HUES6 (cell line): ENCODE measurements around the gene HS6ST1.
"Not testable (repeated sequence)": the region's sequence is repeated elsewhere in the genome, so short reads cannot be mapped to it uniquely, and the experiment has no call there.

Source experiments
- H3K27ac ChIP-seq: 2 replicates; pipeline ENCODE4 v1.7.0; 2013; ENCODE audit warnings: low read depth, mild to moderate bottlenecking, low read length, inconsistent platforms
- H3K27me3 ChIP-seq: 2 replicates; pipeline ENCODE4 v1.6.1; 2013; ENCODE audit warnings: low read length; ENCODE audit not compliant: control insufficient read depth, insufficient read depth
- H3K36me3 ChIP-seq: 2 replicates; pipeline ENCODE4 v1.6.1; 2013; ENCODE audit warnings: low read length; ENCODE audit not compliant: control insufficient read depth, insufficient read depth
- H3K4me1 ChIP-seq: 2 replicates; pipeline ENCODE4 v1.6.1; 2013; ENCODE audit warnings: low read length; ENCODE audit not compliant: control insufficient read depth, insufficient read depth
- H3K4me3 ChIP-seq: 2 replicates; pipeline ENCODE4 v1.5.1; 2013; ENCODE audit warnings: low read depth, low read length
- H3K9ac ChIP-seq: one replicate; pipeline ENCODE4 v1.6.1; 2013; ENCODE audit warnings: mild to moderate bottlenecking, low read length
- H3K9me3 ChIP-seq: 2 replicates; pipeline ENCODE4 v1.6.1; 2013; ENCODE audit warnings: low read depth, low read length; ENCODE audit not compliant: control insufficient read depth, insufficient read depth

HS6ST1 gene

DNA sequence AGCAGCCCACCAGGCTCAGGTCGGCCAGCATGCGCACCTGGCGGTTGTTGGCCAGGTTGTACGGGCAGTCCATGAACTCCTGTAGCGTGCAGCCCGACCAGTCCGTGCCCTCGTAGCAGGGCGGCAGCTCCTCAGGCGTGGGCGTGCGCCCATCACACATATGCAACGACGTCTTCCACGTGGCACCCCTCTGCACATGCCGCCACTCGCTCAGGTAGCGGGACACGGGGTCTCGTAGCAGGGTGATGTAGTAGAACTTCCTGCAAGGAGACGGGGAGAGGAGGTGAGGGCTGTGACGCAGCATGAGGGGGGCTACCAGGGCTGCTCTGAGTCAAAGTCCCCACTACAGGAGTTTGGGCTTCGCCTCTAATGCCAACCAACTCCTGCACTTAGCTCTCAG, 50.1 kb downstream of the HS6ST1 start:
- H3K4me1 ChIP-seq: not testable (repeated sequence)

DNA sequence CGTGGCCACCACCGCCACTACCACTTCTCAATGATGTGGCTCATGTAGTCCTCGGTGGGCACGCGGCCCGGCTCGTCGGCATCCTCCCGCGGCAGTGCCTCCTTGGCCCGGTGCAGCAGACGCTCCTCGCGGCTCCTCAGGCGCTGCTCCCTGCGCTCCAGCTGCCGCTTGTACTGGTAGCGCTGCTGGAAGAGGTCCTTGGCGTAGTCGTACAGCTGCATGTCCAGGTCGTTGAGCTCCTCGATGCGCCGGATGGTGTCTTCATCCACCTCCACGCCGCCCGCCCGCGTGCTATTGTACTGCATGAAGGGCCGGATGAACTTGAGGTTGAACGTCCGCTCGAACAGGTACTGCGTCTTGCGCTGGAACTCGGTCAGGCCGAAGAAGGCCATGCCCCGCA, 50.5 kb downstream of the HS6ST1 start:
- not testable (repeated sequence) for H3K27me3 ChIP-seq, H3K9ac ChIP-seq, H3K4me1 ChIP-seq, H3K9me3 ChIP-seq, H3K27ac ChIP-seq, H3K4me3 ChIP-seq
- peaks cover 14% of the 10 kb centered on the region; the same call in 1 of the 2 replicates for H3K36me3 ChIP-seq

More for the DNA sequence above, 50.1 kb downstream of the HS6ST1 start:
- not testable (repeated sequence) for H3K9ac ChIP-seq, H3K27me3 ChIP-seq, H3K27ac ChIP-seq, H3K9me3 ChIP-seq, H3K4me3 ChIP-seq
- H3K36me3 ChIP-seq: peaks cover 19% of the 10 kb centered on the region; the same call in 1 of the 2 replicates

DNA sequence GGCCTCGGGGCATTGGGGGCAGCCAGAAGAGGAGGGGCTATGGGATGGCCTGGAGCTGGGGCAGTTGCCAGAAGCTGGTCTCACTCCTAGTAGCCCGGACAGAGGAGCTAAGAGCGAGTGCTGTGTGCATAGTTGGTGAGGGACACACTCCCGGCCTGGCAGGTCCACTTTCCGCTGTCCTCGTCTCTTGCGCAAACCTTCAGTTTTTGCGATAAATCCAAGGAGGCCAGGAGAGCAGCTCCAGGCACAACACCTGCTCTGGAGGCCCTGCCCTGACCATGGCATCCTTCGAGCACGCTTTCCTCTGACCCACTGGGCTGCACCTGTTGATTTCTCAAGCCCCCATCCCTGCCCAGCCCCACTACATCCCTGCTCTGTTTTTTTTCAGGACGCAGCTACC, 51.0 kb downstream of the HS6ST1 start:
- H3K4me1 ChIP-seq: not testable (repeated sequence)

DNA sequence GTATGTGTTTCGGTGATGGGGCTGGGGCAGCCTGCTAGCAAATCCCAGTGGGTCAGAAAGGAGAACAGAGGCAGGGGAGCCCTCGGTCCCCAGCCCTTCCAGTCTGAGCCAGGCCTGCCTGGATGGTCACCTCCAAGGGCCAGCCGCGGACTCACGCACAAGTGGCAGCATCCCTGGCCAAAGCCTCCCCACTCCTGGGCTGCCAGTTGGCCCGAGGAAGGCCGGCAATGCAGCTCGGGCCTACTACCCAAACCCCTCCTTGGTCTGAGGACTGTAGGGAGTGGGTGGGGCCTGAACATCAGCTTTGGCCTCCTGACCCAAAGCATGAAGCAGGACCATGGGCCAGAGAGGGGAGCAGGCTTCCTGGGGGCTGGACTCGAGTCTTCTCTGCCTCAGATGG, 51.5 kb downstream of the HS6ST1 start:
- H3K9ac ChIP-seq, H3K27me3 ChIP-seq, H3K9me3 ChIP-seq, H3K4me1 ChIP-seq, H3K4me3 ChIP-seq, H3K27ac ChIP-seq: not testable (repeated sequence)
- peaks cover 14% of the 10 kb centered on the region; the same call in 1 of the 2 replicates for H3K36me3 ChIP-seq

More for the DNA sequence above, 51.0 kb downstream of the HS6ST1 start:
- H3K27ac ChIP-seq, H3K4me3 ChIP-seq, H3K9ac ChIP-seq, H3K27me3 ChIP-seq, H3K9me3 ChIP-seq: not testable (repeated sequence)
- peaks cover 14% of the 10 kb centered on the region; the same call in 1 of the 2 replicates for H3K36me3 ChIP-seq

DNA sequence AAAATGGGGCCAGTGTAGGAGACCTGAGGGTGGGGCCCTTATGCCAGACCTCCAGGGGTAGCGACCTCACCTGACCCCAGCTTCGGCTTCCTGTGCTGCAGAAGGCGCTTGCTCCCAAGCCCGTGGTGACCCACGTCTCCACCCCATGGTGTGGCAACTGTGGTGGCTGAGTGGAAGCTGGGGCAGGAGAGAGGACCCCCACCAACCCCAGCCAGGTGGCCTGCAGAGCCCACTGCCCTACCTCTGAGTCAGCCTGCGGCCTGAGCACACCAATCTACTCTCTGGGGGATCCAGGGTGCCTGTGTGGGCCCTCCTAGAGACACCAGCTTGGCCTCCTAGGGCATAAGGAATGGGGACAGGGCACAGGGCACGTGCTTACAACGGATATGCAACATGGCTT, 52.2 kb downstream of the HS6ST1 start:
- not testable (repeated sequence) for H3K9me3 ChIP-seq, H3K27ac ChIP-seq, H3K27me3 ChIP-seq, H3K9ac ChIP-seq, H3K4me1 ChIP-seq, H3K4me3 ChIP-seq
- peaks cover 14% of the 10 kb centered on the region; the same call in 1 of the 2 replicates for H3K36me3 ChIP-seq

DNA sequence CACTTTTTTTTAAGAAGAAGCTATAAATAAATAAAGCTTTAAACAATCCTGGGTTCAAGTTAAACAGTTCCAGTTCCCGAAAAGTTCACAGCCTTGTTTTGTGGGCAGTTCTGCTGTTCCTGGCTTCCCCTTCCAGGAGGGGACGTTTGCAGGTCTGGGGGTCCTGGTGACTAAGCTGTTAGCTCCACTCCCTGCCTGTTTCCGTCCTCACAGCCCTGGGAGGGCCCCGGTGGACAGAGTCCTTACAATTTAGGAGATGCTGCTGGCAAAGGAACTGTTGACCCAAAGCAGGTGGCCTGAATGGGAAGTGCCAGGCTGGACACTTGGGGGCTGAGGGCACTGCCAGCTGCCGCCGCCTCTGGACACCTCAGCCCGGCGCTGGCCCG, 53.1 kb downstream of the HS6ST1 start:
- not testable (repeated sequence) for H3K9me3 ChIP-seq, H3K9ac ChIP-seq, H3K27ac ChIP-seq, H3K4me3 ChIP-seq, H3K27me3 ChIP-seq
- H3K4me1 ChIP-seq: peaks cover 15% of the 10 kb centered on the region
- peaks cover 14% of the 10 kb centered on the region; the same call in 1 of the 2 replicates for H3K36me3 ChIP-seq

DNA sequence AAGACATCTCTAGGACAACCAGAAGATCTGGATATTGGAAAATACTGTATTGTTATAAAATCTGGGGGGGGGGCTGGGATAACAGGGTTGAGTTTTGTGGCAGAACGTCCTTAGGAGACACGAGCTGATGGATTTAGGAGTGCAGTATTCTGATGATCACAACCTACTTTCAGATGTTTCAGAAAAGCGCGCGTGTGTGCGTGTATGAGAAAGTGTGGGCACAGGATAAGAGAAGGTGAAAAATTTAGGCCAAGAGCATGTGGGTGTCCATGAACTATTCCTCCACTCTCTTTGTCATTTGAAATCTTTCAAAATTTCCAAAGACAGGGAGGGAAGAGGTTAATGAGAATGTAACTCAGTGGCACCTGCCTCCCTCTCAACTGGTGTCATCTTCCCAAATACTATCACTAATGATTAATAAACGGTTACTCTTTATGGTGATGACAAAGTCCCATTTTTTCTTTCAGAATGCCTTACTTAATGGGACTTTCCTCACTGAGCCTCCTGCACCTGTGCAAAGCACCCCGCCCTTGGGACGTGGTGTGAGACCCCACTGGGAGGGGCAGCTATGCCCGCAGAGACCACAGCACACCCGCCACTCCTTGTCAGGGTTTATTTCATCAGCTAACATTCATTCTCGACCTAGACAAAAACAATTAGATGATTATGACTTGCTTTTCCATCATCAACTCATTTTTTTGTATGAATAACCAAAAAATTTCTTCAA, 53.6 kb downstream of the HS6ST1 start:
- H3K36me3 ChIP-seq: peaks cover 14% of the 10 kb centered on the region; the same call in 1 of the 2 replicates

DNA sequence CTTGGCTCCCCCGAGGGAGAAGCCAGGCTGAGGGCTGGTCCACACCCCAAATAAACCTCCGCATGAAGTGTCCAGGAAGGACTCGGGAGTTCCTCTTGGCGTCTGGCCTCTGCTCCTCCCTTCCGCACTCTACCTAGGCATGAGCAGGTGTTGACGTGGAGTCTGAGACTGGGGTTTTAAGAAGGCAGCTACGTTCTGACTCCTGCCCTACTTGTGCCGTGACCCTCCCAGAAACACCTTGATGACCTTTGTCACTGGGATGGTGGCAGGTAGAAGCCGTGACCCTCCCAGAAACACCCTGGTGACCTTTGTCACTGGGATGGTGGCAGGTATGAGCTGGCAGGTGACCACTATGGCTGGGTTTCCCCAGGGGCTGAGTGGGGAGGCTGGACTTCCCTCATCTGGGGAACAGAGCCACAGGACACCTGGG, 54.8 kb downstream of the HS6ST1 start:
- peaks cover 10% of the 10 kb centered on the region; the same call in 1 of the 2 replicates for H3K36me3 ChIP-seq
- H3K27me3 ChIP-seq: peaks cover 3% of the 10 kb centered on the region

More for the DNA sequence above, 53.6 kb downstream of the HS6ST1 start:
- no peak overlapping the region for H3K9ac ChIP-seq
- H3K4me3 ChIP-seq: no peak overlapping the region
- peaks cover 20% of the 10 kb centered on the region for H3K4me1 ChIP-seq
- H3K27me3 ChIP-seq: peaks cover 3% of the 10 kb centered on the region
- no peak overlapping the region for H3K27ac ChIP-seq
- H3K9me3 ChIP-seq: no peaks in the 10 kb centered on the region; the same call in 1 of the 2 replicates

DNA sequence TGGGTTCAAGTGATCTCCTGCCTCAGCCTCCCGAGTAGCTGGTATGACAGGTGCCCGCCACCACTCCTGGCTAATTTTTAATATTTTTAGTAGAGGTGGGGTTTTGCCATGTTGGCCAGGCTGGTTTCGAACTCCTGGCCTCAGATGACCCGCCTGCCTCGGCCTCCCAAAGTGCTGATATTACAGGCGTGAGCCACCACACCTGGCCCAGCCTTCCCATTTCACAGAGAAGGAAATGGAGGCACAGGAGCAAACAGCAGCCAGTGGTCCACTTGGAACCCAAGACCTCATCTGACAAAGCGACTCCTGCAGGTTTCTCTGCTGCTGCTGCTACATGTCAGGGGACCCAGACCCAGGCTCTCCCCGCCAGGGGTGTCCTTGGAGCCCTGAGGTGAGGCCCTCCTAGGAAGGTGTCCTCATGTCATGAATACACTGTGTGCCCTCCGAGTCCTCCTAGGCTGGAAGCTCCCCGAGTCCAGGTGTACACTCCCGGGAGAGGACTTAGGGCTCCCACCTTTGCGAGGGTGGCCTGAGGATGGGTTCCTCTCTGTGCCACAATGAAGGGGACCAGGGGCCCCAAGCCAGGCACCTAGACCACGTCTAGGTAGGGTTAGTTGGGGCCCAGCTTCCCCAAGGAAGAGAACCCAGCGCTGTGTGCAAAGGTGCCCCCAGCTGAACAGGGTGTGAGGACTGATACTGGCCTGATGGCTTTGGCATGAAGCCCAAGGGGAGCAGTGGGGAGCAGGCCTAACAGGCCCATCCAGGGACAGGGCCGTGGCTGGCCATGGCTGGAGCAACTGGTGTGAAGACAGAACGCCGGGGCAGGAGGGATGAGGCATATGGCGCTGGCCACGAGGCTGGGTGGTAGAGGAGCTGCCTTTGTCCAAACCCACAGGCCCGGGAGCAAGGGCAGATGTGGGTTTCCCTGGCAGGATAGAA, 56.1 kb downstream of the HS6ST1 start:
- Histone ChIP-seq H3K27me3 (no peaks in the 10 kb centered on the region), H3K36me3 (peaks cover 6% of the 10 kb centered on the region; the same call in 1 of the 2 replicates), H3K9me3 (no peaks in the 10 kb centered on the region; the same call in 1 of the 2 replicates), H3K4me1 (peaks cover 20% of the 10 kb centered on the region), H3K9ac (no peak overlapping the region), H3K27ac (no peak overlapping the region), H3K4me3 (no peak overlapping the region)

More for the DNA sequence above, 54.8 kb downstream of the HS6ST1 start:
- Histone ChIP-seq H3K9ac (no peak overlapping the region), H3K9me3 (no peaks in the 10 kb centered on the region; the same call in 1 of the 2 replicates), H3K4me3 (no peak overlapping the region), H3K27ac (no peak overlapping the region), H3K4me1 (peaks cover 20% of the 10 kb centered on the region)

DNA sequence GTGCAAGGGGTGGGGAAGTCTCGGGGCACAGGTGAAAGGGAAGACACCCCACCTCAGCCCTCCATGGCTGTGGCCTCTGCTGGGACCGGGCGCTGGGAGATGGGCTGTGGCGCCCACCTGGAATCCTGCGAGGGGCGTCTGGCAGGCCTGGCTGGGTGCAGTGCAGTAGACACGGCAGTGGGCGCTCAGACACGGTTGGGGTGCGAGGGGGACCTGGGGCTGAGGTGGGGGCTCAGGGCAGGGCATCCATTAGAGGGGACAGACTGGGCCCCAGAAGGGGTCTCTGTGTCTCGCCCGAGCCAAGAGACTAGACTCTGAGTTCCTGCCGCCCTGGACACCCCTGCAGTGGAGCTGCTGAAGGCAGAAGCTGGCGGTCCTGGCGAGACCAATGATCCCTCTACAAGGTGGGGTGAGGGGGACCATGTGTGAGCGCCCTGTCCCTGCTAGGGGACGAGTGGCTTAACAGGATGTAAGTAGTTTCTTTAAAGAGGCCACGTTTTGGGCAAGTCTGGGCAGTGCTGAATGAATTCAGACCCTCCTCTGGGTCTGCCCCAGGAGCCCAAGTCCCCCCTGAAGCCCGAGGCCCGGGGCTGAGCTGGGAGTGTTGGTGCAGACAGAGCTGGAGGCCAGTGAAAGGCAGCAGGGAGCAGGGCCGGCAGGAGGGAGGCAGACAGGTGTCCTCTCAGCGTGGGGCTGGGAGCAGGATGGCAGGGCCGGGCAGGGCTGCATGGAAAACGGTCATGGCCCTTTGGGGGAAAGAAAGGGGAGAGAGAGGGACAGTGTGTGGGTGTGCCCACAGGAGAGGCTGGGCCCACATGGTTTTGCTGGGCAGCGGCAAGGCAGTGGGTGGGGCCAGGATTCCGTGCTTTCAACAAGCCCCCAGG, 57.2 kb downstream of the HS6ST1 start:
- Histone ChIP-seq H3K27ac (peak overlapping the region; percentile 92), H3K36me3 (peaks cover 6% of the 10 kb centered on the region; the same call in 1 of the 2 replicates), H3K9me3 (no peaks in the 10 kb centered on the region; the same call in 1 of the 2 replicates), H3K9ac (peak overlapping the region; percentile 65), H3K4me3 (0 out of 2 replicates have a peak overlapping the region, but pooled peaks have one; percentile 19), H3K27me3 (no peaks in the 10 kb centered on the region), H3K4me1 (peaks cover 20% of the 10 kb centered on the region)
